Ovary (tissue), 3 donors: Measurements from ENCODE around the gene CDH16.

Source experiments
- CTCF ChIP-seq, 3 donors: fragments of 450-650 bp in 2 of 3; fragments of 200-600 bp in 1 of 3; IDR thresholded peaks; one replicate each; pipeline versions ENCODE4 v1.5.1 to v1.8.0; 2016 to 2022; ENCODE audit warnings: antibody characterized with exemption in 3 of 3, mild to moderate bottlenecking in 1 of 3
- POLR2A ChIP-seq: fragments of 450-650 bp; IDR thresholded peaks from one replicate; pipeline ENCODE4 v1.6.1; 2017; ENCODE audit warnings: antibody characterized with exemption, mild to moderate bottlenecking, moderate library complexity
- donor health status: DM: no; HTN: no; CAD: no.

GRCh38 chr16:66911801-66912200, 6.9 kb downstream of the CDH16 start:
- TF ChIP-seq CTCF (IDR thresholded peaks at IDR 0.05) (no peak), POLR2A (no peak)
